ENCODE data around the gene NRP1. TPM values are rescaled to one million over a fixed set of nuclear protein-coding genes. Genes with fewer than 3 reads are reported as not detected.
"Not testable (repeated sequence)": the region's sequence is repeated elsewhere in the genome, so short reads cannot be mapped to it uniquely, and the experiment has no call there.

NRP1 gene
- polyA plus RNA-seq, 4 donors = 145 to 220 (median 173) TPM

DNA sequence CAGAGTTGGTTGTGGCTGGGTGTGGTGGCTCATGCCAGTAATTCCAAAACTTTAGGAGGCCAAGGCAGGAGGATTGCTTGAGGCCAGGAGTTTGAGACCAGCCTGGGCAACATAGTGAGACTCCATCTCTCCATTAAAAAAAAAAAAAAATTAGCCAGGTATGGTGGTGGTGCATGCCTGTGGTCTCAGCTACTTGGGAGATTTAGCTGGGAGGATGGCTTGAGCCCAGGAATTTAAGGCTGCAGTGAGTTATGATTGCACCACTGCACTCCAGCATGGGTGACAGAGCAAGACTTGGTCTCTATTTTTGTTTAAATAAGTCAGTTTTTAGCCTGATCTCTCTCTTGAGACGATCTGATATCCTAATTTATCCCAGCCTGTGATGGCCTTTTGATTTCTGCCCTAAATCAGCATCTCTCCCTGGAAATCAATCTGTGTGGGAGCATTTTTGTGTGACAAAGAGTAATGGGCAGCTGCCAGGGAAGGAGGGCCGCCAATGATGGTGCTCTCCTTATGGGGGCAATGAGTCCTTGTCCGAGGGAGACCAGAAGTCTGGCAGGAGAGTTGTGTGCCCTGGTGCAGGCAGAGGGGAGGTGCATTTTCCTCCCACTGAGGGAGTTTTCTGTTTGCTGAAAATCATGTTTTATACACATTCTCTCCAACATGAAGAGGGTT lies 111.0 kb downstream of the NRP1 start:
- peak in 1 of 4 donors; percentile 72 for DNase-seq (ENCODE audit: low read depth in 4 of 4, low spot score in 3 of 4)

DNA sequence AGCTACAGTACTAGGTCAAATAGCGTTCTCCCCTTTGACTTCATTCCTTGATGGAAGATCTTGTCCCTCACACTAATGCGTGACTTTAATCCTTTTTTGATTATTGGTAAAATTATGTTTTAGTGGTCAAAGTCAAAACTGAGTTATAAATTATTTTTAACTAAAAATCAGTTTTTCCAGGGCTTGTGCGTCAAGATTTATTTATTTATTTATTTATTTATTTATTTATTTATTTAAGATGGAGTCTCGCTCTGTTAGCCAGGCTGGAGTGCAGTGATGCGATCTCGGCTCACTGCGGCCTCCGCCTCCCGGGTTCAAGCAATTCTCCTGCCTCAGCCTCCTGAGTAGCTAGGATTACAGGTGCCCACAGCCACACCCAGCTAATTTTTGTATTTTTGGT lies 112.2 kb downstream of the NRP1 start:
- DNase-seq (ENCODE audit: low read depth in 4 of 4, low spot score in 3 of 4) = not testable (repeated sequence)

DNA sequence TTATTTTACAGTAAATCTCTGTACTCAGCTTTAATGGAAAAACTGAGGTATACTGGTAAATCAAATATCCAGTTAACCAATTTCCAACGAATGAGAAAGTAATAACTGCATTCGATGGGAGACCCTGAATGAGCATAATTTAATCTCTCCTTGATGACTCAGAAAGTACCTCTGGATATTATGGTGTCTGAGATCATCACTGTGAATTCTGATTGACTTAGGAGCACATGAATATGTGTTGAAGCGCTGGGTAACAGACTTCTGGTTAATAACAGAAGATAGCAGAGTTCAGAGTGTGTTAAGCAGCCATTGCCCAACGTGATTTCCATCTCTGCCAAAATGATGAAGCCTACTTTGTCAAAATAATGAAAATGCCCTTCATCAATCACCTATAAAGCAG lies 116.6 kb downstream of the NRP1 start:
- no peak for DNase-seq (ENCODE audit: low read depth in 4 of 4, low spot score in 3 of 4)

DNA sequence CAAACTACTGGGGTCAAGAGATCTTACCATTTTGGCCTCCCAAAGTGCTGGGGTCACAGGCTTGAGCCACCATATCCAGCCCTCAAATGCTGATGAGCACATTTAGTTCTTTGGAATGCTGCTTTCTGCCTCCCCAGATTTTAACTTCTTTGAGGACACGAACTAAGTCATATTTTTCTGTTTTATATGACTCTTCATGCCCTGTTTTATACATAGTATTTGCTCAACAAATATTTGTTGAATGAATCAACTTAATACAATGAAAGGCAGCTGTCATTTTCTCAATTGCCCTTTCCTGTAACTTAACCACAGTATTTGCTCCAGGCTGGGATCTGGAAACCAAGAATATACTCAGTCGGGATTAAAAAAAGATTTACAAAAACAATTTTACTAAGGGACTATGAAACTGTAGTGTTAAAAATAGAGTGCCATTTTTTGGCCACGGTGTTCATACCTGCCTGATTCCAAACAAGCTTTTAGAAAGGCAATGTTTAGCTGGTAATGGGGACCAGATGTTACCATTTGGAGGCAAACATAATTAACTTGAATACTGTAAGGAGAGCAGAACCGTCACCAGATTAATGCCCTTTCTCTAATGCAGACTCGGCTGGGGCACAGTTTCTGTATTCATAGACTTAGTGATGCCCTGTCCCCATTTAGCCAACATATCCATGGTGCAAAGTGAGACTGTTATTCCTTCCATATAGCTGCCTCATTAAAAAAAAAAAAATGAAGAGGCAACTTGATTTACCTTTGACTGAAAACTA lies 117.6 kb downstream of the NRP1 start:
- no peak for DNase-seq (ENCODE audit: low read depth in 4 of 4, low spot score in 3 of 4)

DNA sequence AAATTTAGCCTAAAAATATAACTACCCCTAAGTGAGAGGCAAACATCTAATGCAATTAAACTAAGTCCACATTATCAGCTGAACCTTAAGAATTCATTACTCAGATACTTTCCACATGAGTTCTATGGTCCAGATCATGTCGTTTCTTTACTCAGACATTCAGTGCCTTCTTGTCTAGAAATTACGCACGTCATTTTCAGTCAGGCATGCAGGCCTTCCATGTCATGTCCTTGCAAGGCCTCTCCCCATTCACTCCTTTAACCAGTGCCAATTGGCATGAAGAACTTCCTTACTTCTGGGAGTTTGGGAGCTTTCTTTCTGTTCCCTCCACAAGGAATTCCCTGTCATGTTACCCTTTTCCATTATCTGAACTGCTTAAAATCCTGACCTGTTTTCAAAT lies 118.8 kb downstream of the NRP1 start:
- DNase-seq (ENCODE audit: low read depth in 4 of 4, low spot score in 3 of 4) = no peak

DNA sequence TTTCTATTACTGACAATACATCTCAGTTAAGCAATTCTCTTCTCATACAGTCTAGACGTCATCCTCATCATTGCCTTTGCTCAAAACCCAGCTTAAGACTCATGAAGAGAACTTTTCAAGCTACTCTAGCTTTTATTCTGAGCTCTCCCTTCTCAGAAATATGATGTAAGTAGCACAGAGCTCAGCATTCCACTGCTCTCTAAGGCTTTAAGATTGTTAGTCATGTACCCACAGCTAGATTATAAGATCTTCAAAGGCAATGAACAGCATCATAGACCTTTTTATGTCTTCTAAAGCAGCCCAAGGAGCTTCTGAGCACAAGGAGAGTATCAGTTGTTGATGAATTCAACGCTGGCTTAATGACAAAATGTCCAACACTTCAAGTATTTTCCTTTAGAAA lies 119.3 kb downstream of the NRP1 start:
- no peak for DNase-seq (ENCODE audit: low read depth in 4 of 4, low spot score in 3 of 4)

DNA sequence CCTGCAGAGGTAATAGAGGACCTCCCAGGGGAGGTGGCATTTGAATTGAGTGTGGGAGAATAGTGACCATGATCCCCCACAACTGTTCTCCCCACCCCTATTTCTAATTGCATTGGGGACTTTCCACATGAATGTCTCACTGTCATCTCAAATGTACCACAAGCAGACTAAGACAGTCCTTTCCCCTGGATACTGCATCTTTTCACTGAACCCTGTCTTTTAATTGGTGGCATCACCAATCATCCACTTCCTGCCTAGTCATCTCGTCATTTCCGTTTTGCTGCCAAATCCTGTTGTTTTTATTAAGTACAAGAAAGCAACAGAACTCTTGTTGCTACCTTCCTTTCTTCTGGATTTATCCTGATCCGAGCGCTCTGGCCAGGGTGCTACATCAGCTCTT lies 120.3 kb downstream of the NRP1 start:
- no peak for DNase-seq (ENCODE audit: low read depth in 4 of 4, low spot score in 3 of 4)

DNA sequence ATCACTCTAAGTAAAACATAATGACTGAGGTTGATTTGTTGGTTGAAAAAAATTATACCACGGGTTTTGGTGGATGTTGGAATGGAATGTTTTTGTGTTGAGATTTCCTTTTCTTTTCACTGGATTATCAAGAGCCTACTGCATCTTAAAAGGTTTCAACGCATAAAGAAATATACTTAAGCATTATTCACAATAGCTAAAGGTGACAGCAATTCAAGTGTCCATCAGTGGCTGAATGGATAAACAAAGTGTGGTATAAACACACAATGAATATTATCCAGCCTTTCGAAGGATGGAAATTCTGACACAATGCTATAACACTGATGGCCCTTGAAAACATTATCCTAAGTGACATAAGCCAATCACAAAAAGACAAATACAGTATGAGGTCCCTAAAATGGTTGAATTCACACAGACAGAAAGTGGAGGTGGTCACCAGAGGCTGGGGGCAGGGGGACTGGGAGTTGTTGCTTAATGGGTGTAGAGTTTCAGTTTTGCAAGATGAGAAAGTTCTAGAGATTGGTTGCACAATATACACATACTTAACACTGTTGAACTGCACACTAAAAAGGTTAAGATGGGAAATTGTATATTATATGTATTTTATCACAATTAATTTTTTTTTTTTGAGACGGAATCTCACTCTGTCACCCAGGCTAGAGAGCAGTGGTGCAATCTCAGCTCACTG lies 122.3 kb downstream of the NRP1 start:
- DNase-seq (ENCODE audit: low read depth in 4 of 4, low spot score in 3 of 4) = no peak

DNA sequence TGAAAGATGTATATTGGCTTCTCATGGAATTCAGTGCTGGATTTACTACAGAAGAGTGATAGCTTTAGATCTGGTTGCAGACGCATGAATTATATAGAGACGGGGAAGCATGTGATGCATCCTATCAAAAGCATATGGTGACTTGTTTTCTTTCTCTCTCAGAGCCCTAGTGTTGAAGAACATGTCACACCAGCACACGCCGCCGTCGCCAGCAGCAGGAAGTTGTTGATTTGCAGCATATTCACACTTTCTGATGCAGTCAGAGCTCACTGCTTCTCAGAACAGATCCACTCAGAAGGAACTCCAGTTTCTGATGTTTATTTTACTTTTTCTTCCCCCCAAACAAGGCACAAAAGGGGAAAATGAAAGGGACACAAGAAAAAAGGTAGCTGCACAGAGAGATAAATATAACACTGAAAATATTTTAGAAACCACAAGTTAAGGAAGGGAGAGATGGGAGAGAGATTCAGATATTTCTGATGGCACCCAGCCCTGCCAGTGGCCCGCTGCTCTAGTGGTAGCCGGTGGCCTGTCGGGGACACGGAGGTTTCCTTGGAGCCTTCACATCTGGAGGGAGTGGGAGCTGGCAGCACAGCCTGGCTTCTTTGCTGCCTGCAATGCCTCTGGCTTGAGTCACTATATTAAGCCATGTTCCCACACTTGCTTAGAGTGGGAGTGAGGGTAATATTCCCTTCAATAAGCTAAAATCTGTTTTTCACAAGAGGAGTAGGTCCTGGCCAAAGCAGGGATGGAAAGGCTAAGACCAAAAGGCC lies 123.2 kb downstream of the NRP1 start:
- DNase-seq (ENCODE audit: low read depth in 4 of 4, low spot score in 3 of 4) = no peak

DNA sequence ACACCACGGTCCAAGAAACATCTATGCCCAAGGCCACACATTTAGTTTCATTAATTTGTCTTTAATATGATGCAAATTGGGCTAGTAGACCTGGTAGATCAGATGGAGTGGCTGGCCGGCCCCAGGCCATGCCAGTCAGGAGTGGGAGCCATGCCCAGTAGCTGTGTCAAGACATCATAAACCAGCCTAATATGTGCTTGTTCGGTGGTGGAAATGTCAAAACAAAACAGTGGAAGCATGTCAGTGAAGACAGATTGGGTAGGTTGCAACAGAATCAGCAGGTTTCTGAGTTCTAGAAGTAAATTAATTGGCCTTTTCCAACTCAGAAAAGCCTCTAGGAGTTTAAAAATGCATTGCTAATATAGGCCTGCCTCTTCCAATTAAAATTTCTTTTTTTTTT lies 124.7 kb downstream of the NRP1 start:
- DNase-seq (ENCODE audit: low read depth in 4 of 4, low spot score in 3 of 4) = no peak

DNA sequence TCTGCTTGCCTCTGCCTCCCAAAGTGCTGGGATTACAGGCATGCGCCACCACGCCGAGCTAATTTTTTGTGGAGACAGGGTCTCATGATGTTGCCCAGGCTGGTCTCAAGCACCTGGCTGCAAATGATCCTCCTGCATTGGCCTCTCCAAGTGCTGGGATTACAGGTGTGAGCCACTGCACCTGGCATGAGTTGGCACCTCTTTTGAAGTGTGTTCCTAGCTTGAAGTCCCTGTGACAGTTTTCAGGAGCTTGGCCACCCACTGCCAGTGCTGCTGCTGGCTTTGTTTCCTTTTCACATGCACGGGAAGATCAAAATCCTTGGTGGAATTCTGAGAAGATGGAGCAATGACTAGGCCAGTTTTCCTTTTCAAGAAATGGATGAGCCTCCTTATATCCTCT lies 126.3 kb downstream of the NRP1 start:
- DNase-seq (ENCODE audit: low read depth in 4 of 4, low spot score in 3 of 4) = no peak

DNA sequence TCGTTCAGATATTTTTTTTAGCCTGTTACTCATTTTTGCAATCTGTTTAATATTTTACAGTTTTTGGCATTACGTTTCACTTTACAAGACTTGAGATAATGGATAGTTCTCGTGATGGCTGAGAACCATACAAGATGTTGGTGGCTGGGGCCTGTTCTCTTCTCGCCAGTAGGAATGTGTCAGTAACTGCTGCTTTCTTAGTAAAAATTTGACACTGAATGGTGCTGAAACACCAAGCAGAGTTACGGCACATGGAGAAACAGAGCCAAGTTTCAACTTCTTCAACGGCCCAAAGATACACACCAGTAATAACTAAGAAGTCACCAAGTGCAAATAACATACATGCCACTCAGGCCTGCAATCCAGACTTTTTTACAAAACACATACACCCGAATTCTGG lies 130.4 kb downstream of the NRP1 start:
- DNase-seq (ENCODE audit: low read depth in 4 of 4, low spot score in 3 of 4) = no peak

DNA sequence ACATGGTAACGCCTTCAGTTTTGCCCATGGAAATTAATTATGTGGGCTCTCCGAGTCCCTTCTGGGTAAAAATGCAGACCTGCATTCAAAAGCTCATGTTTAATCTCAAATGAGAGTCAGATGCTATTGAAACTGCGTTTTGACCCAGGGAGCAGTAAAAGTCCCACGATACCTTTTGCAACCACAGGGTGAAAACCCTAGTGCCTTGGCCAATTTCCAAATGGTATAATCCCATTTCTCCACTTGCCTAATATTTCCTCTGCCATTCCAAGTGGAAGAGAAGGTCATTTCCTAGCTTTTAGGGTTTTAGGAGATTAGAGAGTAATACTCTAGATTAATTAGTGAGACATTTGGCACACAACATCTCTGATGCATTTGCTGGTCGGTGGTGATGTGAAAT lies 132.5 kb downstream of the NRP1 start:
- no peak for DNase-seq (ENCODE audit: low read depth in 4 of 4, low spot score in 3 of 4)

DNA sequence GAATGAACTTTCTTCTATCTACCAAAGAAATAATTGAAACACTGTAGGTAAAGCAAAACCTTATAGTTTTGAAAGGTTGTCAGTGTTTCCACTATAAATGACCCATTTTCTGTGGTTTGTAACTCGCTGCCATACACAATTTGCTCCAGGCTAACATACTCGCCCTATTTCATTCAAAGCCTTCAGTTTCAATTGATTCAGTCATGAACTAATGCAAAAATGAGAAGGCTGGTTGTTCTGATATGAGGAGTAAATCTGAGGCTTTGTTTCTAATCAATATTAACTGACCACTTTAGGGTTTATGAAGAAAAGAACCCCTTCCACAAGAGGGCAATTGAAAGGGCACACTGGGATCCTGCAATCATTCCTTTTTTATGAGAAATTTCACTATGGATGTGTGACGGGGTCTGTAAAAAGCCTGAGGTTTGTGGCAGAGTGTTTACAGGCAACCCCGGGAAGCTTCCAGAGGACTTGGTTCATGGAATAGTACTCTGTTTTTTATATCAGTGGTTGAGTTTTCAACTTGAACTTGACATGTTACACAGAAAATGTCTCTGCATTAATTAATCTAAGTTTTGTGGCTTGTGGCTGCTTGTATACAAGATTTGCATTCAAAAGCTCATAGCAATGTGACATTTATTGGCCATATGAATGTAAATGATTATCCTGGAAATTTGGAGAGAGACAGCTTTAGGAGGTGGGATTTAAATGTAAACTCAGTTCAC lies 133.2 kb downstream of the NRP1 start:
- no peak for DNase-seq (ENCODE audit: low read depth in 4 of 4, low spot score in 3 of 4)

DNA sequence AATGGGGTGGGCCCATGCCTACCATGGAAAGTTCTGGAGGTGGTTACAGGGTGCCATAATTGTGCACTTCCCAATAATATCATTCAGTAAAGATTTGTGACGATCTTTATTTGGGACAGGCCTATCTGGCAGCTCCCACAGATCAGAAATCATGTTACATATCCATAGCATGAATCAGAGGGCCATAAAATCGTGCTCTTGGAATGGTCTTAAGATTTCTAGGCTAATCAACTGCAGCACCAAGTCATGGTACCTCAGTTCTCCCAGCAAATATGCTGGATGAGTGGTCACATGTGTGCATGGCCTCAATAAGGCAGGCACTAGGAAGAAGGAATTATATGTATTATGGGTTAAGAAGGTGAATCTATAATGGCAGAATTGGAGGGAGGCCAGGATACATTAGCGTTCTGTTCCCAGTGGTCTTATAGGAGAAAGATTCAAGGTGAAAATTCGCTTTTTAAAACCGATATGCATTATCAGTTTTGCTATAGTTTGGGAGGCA lies 134.7 kb downstream of the NRP1 start:
- no peak for DNase-seq (ENCODE audit: low read depth in 4 of 4, low spot score in 3 of 4)

DNA sequence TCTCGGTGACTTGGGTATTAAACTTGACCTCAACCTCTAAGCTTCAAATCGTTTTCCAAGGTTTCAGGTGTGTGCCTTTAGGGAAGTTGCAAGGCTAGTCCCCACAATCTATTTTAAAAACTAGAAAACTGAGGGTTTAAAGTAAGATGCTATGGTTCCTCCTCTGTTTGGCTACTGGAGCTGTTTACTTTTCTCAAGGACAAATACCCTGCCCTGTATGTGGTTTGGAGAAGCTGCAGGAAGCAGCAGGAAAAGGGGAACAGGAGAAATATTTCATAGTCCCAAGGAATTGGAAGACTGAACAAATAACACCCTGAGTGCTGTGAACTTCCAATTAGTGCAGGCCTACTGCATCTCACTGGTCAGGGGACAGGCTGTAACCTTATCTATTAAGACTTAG lies 135.9 kb downstream of the NRP1 start:
- DNase-seq (ENCODE audit: low read depth in 4 of 4, low spot score in 3 of 4) = no peak

DNA sequence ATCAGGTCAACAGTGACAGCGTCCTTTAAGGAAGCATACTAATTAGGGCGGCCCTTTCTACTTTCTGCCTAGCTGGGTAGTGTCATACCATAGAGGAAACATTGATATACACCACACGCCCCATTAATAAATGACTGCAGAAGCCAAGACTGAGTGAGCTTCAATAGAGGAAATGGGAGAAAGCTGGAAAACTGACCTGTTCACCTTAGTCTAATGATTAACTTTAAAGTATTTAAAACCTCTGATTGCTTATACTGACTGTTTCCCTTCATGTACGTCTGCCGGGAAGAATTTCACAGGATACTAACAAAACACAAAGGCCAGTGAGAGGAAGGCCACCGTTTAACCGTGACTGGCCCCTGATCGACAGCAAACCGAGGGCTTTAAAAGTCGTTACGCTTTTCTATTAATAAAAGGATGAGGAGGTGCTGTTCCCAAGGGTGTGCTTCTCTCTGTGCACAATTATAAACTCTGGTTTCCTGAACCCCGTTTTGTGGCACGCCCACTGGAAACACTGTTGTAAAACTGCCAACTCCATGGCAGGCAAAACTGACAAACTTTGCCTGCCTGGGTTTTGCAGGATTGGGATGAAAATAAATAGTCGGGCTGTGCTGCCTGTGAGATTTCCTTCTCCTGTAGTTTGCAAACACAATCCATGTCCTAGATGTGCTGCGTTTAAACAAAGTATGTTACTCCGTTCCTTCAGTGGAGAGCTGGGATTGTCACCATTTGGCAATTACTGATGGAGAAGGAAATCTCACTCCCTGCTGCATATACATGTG lies 137.6 kb downstream of the NRP1 start:
- peak in 3 of 4 donors; percentile 54 to 67 (median 61) for DNase-seq (ENCODE audit: low read depth in 4 of 4, low spot score in 3 of 4)

DNA sequence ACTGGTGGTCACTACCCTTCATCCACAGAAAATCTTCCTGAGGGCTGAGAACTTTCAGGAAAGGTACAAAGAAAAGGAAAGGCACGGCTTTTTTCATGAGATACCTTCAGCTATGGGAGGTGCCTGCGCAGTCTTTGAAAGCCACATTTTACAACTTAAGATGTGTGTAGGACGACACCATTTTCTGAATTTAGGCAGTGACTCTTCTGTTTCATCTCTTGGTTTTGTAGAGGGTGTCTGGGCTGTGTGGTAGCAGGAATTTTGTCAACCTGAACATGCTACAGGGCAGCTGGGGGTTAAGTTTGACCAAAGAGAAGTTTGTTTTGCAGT lies 138.1 kb downstream of the NRP1 start:
- no peak for DNase-seq (ENCODE audit: low read depth in 4 of 4, low spot score in 3 of 4)

DNA sequence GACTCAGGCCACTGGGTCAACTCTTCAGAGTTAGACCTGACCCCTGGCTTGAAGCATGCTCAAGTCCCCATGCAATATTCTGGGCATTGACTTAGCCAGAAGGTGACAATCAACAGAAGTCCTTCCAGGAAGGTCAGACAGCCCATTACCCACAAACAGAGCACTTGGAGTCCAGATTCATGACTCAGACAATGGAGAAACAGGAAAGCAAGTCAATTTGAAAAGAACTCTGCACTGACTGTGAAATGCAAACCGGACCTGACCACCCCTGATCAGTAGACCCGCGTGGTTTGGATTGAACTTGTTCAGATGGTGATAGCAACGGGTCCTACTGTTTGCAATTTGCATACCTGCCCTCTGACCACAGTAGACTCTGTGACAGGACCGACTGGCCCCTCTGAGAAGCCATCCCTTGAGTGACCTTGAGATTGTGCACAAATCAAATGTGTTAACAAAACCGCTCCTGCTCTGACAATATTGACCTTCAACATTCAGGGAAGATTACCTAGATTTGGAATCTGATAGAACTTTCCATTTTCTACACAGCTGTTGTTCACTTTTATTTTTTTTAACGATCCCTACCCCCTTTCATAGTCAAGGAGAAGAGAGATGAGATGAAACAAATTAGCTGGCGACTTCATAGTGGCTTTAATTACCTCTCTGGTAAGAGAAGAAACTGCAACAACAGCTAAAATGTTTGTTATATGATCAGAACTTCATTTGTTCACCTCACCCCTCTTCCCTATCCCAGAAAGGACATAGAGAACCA lies 138.7 kb downstream of the NRP1 start:
- DNase-seq (ENCODE audit: low read depth in 4 of 4, low spot score in 3 of 4) = no peak
